Left ventricle myocardium inferior (tissue), 1 donor: ENCODE results near the gene SMIM41. TPM values are rescaled to one million over a fixed set of nuclear protein-coding genes. Genes with fewer than 3 reads are reported as not detected.

Experiments
- DNase-seq: peaks from one replicate; pipeline ENCODE4 v3.0.0-alpha.2; 2020
- H3K27ac ChIP-seq: fragments of 200-600 bp; replicated peaks from 2 replicates; pipeline ENCODE4 v1.8.0; 2021
- H3K27me3 ChIP-seq: fragments of 200-600 bp; 2 replicates; pipeline ENCODE4 v1.8.0; 2021; ENCODE audit warnings: low read depth
- H3K36me3 ChIP-seq: fragments of 200-600 bp; 2 replicates; pipeline ENCODE4 v1.8.0; 2021
- H3K4me1 ChIP-seq: fragments of 200-600 bp; 2 replicates; pipeline ENCODE4 v1.8.0; 2021
- H3K4me3 ChIP-seq: fragments of 200-600 bp; 2 replicates; pipeline ENCODE4 v1.8.0; 2021; ENCODE audit warnings: mild to moderate bottlenecking, moderate library complexity
- H3K9me3 ChIP-seq: fragments of 200-600 bp; replicated peaks from 2 replicates; pipeline ENCODE4 v1.8.0; 2021
- CTCF ChIP-seq: fragments of 200-600 bp; IDR thresholded peaks from 2 replicates; pipeline ENCODE4 v1.8.0; 2021; ENCODE audit warnings: antibody characterized with exemption, mild to moderate bottlenecking, borderline replicate concordance
- intact Hi-C: fragments of 100-400 bp; cut with micrococcal nuclease; formaldehyde crosslinking; loops from one replicate; pipeline ENCODE4 v1.11.0; 2022
- long read RNA-seq: library from polyadenylated mRNA; unstranded; transcript quantifications from one replicate; pipeline ENCODE4 v2.0.0, GENCODE V29; 2021
- total RNA-seq: library from RNA; stranded (reverse); fragmentation: NEBNext Ultra II Directional; extraction: Animal tissue kit (Norgen Biotek cat#: 25700); gene quantifications from one replicate; pipeline ENCODE4 v1.2.1, GENCODE V29; 2021
- donor health status: DM: no; HTN: yes; CAD: no; lungs with severe emphysema.

SMIM41 gene
- total RNA-seq: 0.30 TPM
- long read RNA-seq: 0 reads

GRCh38 chr12:52079576-52080402 is at the start of gene SMIM41:
Gene SMIM41 (plus strand): TSS chr12:52079704. CDS start chr12:52079780, 76 bp downstream.
- H3K4me3 ChIP-seq: peak within 1 kb of the TSS; percentile 46
- H3K9me3 ChIP-seq: no peaks in the 10 kb centered on the region
- DNase-seq: no peak
- TF ChIP-seq CTCF: no peak
- H3K27me3 ChIP-seq: peaks cover 5% of the 10 kb centered on the region
- H3K36me3 ChIP-seq: peaks cover 36% of the 10 kb centered on the region
- H3K4me1 ChIP-seq: peaks cover 44% of the 10 kb centered on the region
- intact Hi-C loops: loop anchor here (5.0 kb wide), 1 partner anchor 52 kb away; no protein-coding TSS in a partner anchor
- peak within 1 kb of the TSS; percentile 80 for H3K27ac ChIP-seq

- intact Hi-C loops: no loop called here
- peaks cover 71% of the 10 kb centered on the region for H3K4me1 ChIP-seq
- H3K9me3 ChIP-seq: no peaks in the 10 kb centered on the region
- no peaks in the 10 kb centered on the region for H3K36me3 ChIP-seq
- peak overlapping the region; percentile 54 for H3K4me3 ChIP-seq
- H3K27me3 ChIP-seq: no peaks in the 10 kb centered on the region
- H3K27ac ChIP-seq: peak overlapping the region; percentile 93
- no peak for TF ChIP-seq CTCF
- DNase-seq: peak; percentile 63
Measured at GRCh38 chr12:52032446-52032803, 47.1 kb upstream of the SMIM41 start.

- Histone ChIP-seq H3K36me3 (no peaks in the 10 kb centered on the region), H3K4me1 (peaks cover 73% of the 10 kb centered on the region), H3K4me3 (peak overlapping the region; percentile 54), H3K9me3 (no peaks in the 10 kb centered on the region), H3K27me3 (no peaks in the 10 kb centered on the region), H3K27ac (peak overlapping the region; percentile 93)
- intact Hi-C loops: no loop called here
- TF ChIP-seq CTCF: no peak
- DNase-seq: peak; percentile 98
Measured at GRCh38 chr12:52032804-52033445, 46.6 kb upstream of the SMIM41 start.

- peaks cover 80% of the 10 kb centered on the region for H3K4me1 ChIP-seq
- intact Hi-C loops: no loop called here
- H3K36me3 ChIP-seq: no peaks in the 10 kb centered on the region
- H3K27me3 ChIP-seq: no peaks in the 10 kb centered on the region
- peak overlapping the region; percentile 54 for H3K4me3 ChIP-seq
- H3K9me3 ChIP-seq: no peaks in the 10 kb centered on the region
- no peak for TF ChIP-seq CTCF
- peak overlapping the region; percentile 93 for H3K27ac ChIP-seq
- DNase-seq: no peak
Measured at GRCh38 chr12:52033446-52034140, 45.9 kb upstream of the SMIM41 start.

GRCh38 chr12:52035190-52035589 is 44.3 kb upstream of the SMIM41 start:
- Histone ChIP-seq H3K27ac (peak overlapping the region; percentile 96), H3K27me3 (no peaks in the 10 kb centered on the region), H3K36me3 (no peaks in the 10 kb centered on the region), H3K9me3 (no peaks in the 10 kb centered on the region), H3K4me3 (no peak overlapping the region), H3K4me1 (peaks cover 81% of the 10 kb centered on the region)
- intact Hi-C loops: no loop called here
- no peak for TF ChIP-seq CTCF
- no peak for DNase-seq
